ENCODE measurements around the gene TMEM132C. TPM values are rescaled to one million over a fixed set of nuclear protein-coding genes. Genes with fewer than 3 reads are reported as not detected.

TMEM132C gene
- total and polyA plus RNA-seq, 2 of the 4 experiments (the other 2 are of a cell fraction) = not detected

GRCh38 chr12:128581321-128581761, 314.4 kb downstream of the TMEM132C start:
- Histone ChIP-seq H3K56ac (ENCODE audit: extremely low read depth, insufficient read depth, low read length) (no peak overlapping the region), H3K9me3 (ENCODE audit: control insufficient read depth, insufficient read depth, low read length) (peaks cover 36% of the 10 kb centered on the region), H3K4me2 (ENCODE audit: low read depth, low read length) (no peak overlapping the region), H3K27ac (ENCODE audit: insufficient read depth, low read length) (no peak overlapping the region), H3K27me3 (ENCODE audit: control insufficient read depth, insufficient read depth, low read length) (no peaks in the 10 kb centered on the region), H3K9me1 (ENCODE audit: insufficient read depth, low read length) (no peaks in the 10 kb centered on the region), H4K5ac (ENCODE audit: low read depth, low read length) (no peak overlapping the region), H3K9ac (ENCODE audit: low read depth, low read length) (no peak overlapping the region), H2AK5ac (ENCODE audit: low read depth, low read length) (no peak overlapping the region), H2BK15ac (ENCODE audit: low read depth, low read length) (no peak overlapping the region), H3K4ac (ENCODE audit: low read depth, low read length) (no peak overlapping the region), H4K91ac (ENCODE audit: insufficient read depth, low read depth, low read length) (no peak overlapping the region), H3K36me3 (ENCODE audit: control insufficient read depth, insufficient read depth, low read length) (no peaks in the 10 kb centered on the region), H3K4me3 (ENCODE audit: insufficient read depth, low read depth, low read length) (no peak overlapping the region), H2AFZ (replicated peaks; ENCODE audit: low read length, poor library complexity) (no peak overlapping the region), H3K23ac (ENCODE audit: low read depth, low read length) (no peak overlapping the region), H3K4me1 (ENCODE audit: control insufficient read depth, insufficient read depth, low read length) (no peaks in the 10 kb centered on the region), H2BK120ac (ENCODE audit: low read depth, low read length) (no peak overlapping the region), H2AK9ac (replicated peaks; ENCODE audit: low read depth, low read length, poor library complexity) (no peak overlapping the region), H2BK20ac (ENCODE audit: low read depth, low read length) (no peak overlapping the region), H3K79me1 (ENCODE audit: low read depth in 1 of 2, low read length in 2 of 2) (no peaks in the 10 kb centered on the region), H4K20me1 (ENCODE audit: insufficient read depth, low read length) (no peaks in the 10 kb centered on the region), H2BK5ac (ENCODE audit: low read depth, low read length, poor library complexity, severe bottlenecking) (no peak overlapping the region), H3K14ac (replicated peaks; ENCODE audit: low read depth, low read length) (no peak overlapping the region), H3K18ac (ENCODE audit: low read depth, low read length) (no peak overlapping the region), H4K8ac (ENCODE audit: low read depth in 2 of 2, low read length in 2 of 2) (no peak overlapping the region)
- dilution Hi-C loops (cut with HindIII; ENCODE audit: low sequenced_read_pairs, unreplicated experiment) (no loop called here), intact Hi-C loops (cut with micrococcal nuclease) (no loop called here), in situ Hi-C loops (cut with MboI; ENCODE audit: low sequenced_read_pairs) (no loop called here)
- TF ChIP-seq USF2 (IDR thresholded peaks at IDR 0.05; ENCODE audit: low read depth, low read length) (no peak), BHLHE40 (IDR thresholded peaks at IDR 0.05; ENCODE audit: low read depth, low read length) (no peak), RAD21 (IDR thresholded peaks at IDR 0.05; ENCODE audit: low read length) (no peak), MAFK (IDR thresholded peaks at IDR 0.05; ENCODE audit: low read depth, low read length) (no peak)
- CTCF ChIA-PET = interaction anchor here (0.7 kb wide), 1 partner anchor 511 kb away, joined by 4 read pairs; no protein-coding TSS in a partner anchor
- POLR2A ChIA-PET (ENCODE audit: unreplicated experiment) = no interaction called here
- 0% methylated on average over 1 of the region's 7 CpGs; no CpG with 5 or more reads in 1 of the 2 experiments for WGBS, 2 experiments (ENCODE audit: extremely low coverage in 2 of 2, insufficient read length in 1 of 2)
- no peak for DNase-seq
- no peak for ATAC-seq (ENCODE audit: low read depth)
- BruUV-seq (replicated peaks) = no TSS peak

All from IMR-90 (cell line).